Gastroesophageal sphincter (tissue), 4 donors: ENCODE results near the gene CBY3. TPM values are rescaled to one million over a fixed set of nuclear protein-coding genes. Genes with fewer than 3 reads are reported as not detected.
"Not testable (repeated sequence)": the region's sequence is repeated elsewhere in the genome, so short reads cannot be mapped to it uniquely, and the experiment has no call there.

Source experiments
- ATAC-seq: fragments of 150-250 bp; one replicate; pipeline ENCODE4 v1.9.1; 2016; ENCODE audit warnings: mild to moderate bottlenecking, moderate library complexity
- H3K27ac ChIP-seq, 4 donors: fragments of 200-600 bp; sonication (generic) in 3 of 4; 1 replicate in 3 of 4; 2 replicates in 1 of 4; pipeline ENCODE4 v1.5.1; 2016 to 2019
- H3K27me3 ChIP-seq: fragments of 200-600 bp; sonication (generic); one replicate; pipeline ENCODE4 v1.5.1; 2019
- H3K36me3 ChIP-seq, 2 donors: fragments of 200-600 bp; sonication (generic); one replicate each; pipeline ENCODE4 v1.5.1; 2019; ENCODE audit warnings: control low read depth in 1 of 2
- H3K4me1 ChIP-seq, 3 donors: fragments of 200-600 bp; sonication (generic); 1 replicate in 2 of 3; 2 replicates in 1 of 3; pipeline ENCODE4 v1.5.1; 2016 to 2019; ENCODE audit warnings: control low read depth in 2 of 3
- H3K4me3 ChIP-seq, 2 donors: fragments of 200-600 bp; sonication (generic); one replicate each; pipeline ENCODE4 v1.5.1; 2019; ENCODE audit warnings: mild to moderate bottlenecking in 1 of 2, moderate library complexity in 1 of 2
- H3K9me3 ChIP-seq, 3 donors: fragments of 200-600 bp; sonication (generic); one replicate each; pipeline ENCODE4 v1.5.1; 2017 to 2019; ENCODE audit warnings: control low read depth in 2 of 3
- CTCF ChIP-seq, 4 experiments: fragments of 200-600 bp in 2 of 4; fragments of 450-650 bp in 2 of 4; sonication (generic) in 1 of 4; IDR thresholded peaks; one replicate each; pipeline ENCODE4 v1.5.1; 2017 to 2019; ENCODE audit warnings: antibody characterized with exemption in 4 of 4, mild to moderate bottlenecking in 2 of 4, moderate library complexity in 2 of 4
- EP300 ChIP-seq: sonication (generic); formaldehyde crosslinking; IDR thresholded peaks from one replicate; pipeline ENCODE4 v1.6.1; 2017; ENCODE audit warnings: antibody characterized with exemption, mild to moderate bottlenecking
- POLR2A ChIP-seq, 2 donors: fragments of 450-650 bp; IDR thresholded peaks; one replicate each; pipeline ENCODE4 v1.6.1; 2017; ENCODE audit warnings: antibody characterized with exemption in 2 of 2, mild to moderate bottlenecking in 2 of 2, moderate library complexity in 1 of 2
- POLR2AphosphoS5 ChIP-seq: sonication (generic); formaldehyde crosslinking; IDR thresholded peaks from one replicate; pipeline ENCODE4 v1.6.1; 2017; ENCODE audit warnings: antibody characterized with exemption
- WGBS, 2 donors: methylation state at CpG; one replicate each; pipeline ENCODE4 v1.1.5; 2018; ENCODE audit warnings: low coverage in 1 of 2; 5-methylcytosine and 5-hydroxymethylcytosine counted together
- total RNA-seq, 4 donors: library from RNA; depleted of rRNA; stranded (reverse); fragments of >200 nt; gene quantifications; one replicate each; pipeline ENCODE4 v1.1.0, GENCODE V29; 2016

The CBY3 gene
- total RNA-seq, 4 donors from 2014 or later: not detected

- ATAC-seq: peak; percentile 19
- no peaks in the 10 kb centered on the region for H3K27me3 ChIP-seq
- TF ChIP-seq CTCF (IDR thresholded peaks at IDR 0.05): no peak
- TF ChIP-seq POLR2A (IDR thresholded peaks at IDR 0.05): peak; percentile 84 to 88
- no peak for TF ChIP-seq EP300
- TF ChIP-seq POLR2AphosphoS5: peak; percentile 96
- H3K9me3 ChIP-seq: no peaks in the 10 kb centered on the region
- peaks cover 0 to 9% of the 10 kb centered on the region in 2 donors for H3K36me3 ChIP-seq
- peak within 1 kb of the TSS; percentile 84 to 97 for H3K4me3 ChIP-seq
- peak within 1 kb of the TSS; percentile 95 to 97 (median 96) for H3K27ac ChIP-seq
- H3K4me1 ChIP-seq: peaks cover 0 to 61% (median 15%) of the 10 kb centered on the region in 3 donors
- 2 to 4% methylated on average over 4 to 7 of the region's 58 CpGs for WGBS, 2 donors
Observed at GRCh38 chr5:179698935-179699615, 18.2 kb upstream of the CBY3 start, which contains the start of gene CANX. TSS of gene CANX (plus strand) at chr5:179698967. CDS start at chr5:179705682, 6,715 bp downstream.

- peak overlapping the region; percentile 80 to 97 (median 96) for H3K27ac ChIP-seq
- peaks cover 0 to 56% (median 15%) of the 10 kb centered on the region in 3 donors for H3K4me1 ChIP-seq
- no peaks in the 10 kb centered on the region for H3K9me3 ChIP-seq
- peak; percentile 76 to 84 for TF ChIP-seq POLR2A (IDR thresholded peaks at IDR 0.05)
- peak; percentile 89 for TF ChIP-seq POLR2AphosphoS5
- no peak for TF ChIP-seq EP300
- TF ChIP-seq CTCF (IDR thresholded peaks at IDR 0.05): peak in 1 of 4 experiments; percentile 12
- peak overlapping the region; percentile 84 to 97 for H3K4me3 ChIP-seq
- WGBS, 2 donors: 4 to 10% methylated on average over 5 to 18 of the region's 72 CpGs
- peak; percentile 98 for ATAC-seq
- H3K36me3 ChIP-seq: peaks cover 0 to 8% of the 10 kb centered on the region in 2 donors
- no peaks in the 10 kb centered on the region for H3K27me3 ChIP-seq
Observed at GRCh38 chr5:179697993-179698934, 17.4 kb upstream of the CBY3 start.

- ATAC-seq, H3K36me3 ChIP-seq, H3K27me3 ChIP-seq, H3K9me3 ChIP-seq: not testable (repeated sequence)
- WGBS, 2 donors: 94 to 100% methylated on average over 4 to 8 of the region's 15 CpGs
- H3K4me3 ChIP-seq: peak overlapping the region in 1 of 2 donors; percentile 97
- peaks cover 0 to 52% (median 15%) of the 10 kb centered on the region in 3 donors for H3K4me1 ChIP-seq
- H3K27ac ChIP-seq: peak overlapping the region; percentile 80 to 97 (median 96)
Observed at GRCh38 chr5:179697543-179697942, 16.7 kb upstream of the CBY3 start.

GRCh38 chr5:179697108-179697507 is 16.3 kb upstream of the CBY3 start:
- H3K27ac ChIP-seq: peak overlapping the region in 3 of 4 donors; percentile 96 to 97 (median 96)
- TF ChIP-seq EP300 (no peak), POLR2A (IDR thresholded peaks at IDR 0.05) (no peak), POLR2AphosphoS5 (no peak), CTCF (IDR thresholded peaks at IDR 0.05) (no peak)
- WGBS, 2 donors: 94 to 100% methylated on average over 1 to 2 of the region's 2 CpGs

GRCh38 chr5:179696603-179697002 is 15.8 kb upstream of the CBY3 start:
- TF ChIP-seq POLR2AphosphoS5: no peak
- Histone ChIP-seq H3K27me3 (no peaks in the 10 kb centered on the region), H3K36me3 (no peaks in the 10 kb centered on the region), H3K27ac (peak overlapping the region in 1 of 4 donors; percentile 96), H3K9me3 (no peaks in the 10 kb centered on the region), H3K4me3 (no peak overlapping the region), H3K4me1 (peaks cover 0 to 42% (median 15%) of the 10 kb centered on the region in 3 donors)
- 81 to 91% methylated on average over 3 of the region's 3 CpGs for WGBS, 2 donors
- ATAC-seq: no peak

More at GRCh38 chr5:179697108-179697507, 16.3 kb upstream of the CBY3 start:
- no peaks in the 10 kb centered on the region for H3K36me3 ChIP-seq
- no peaks in the 10 kb centered on the region for H3K9me3 ChIP-seq
- peaks cover 0 to 47% (median 15%) of the 10 kb centered on the region in 3 donors for H3K4me1 ChIP-seq
- H3K27me3 ChIP-seq: no peaks in the 10 kb centered on the region
- ATAC-seq: no peak
- no peak overlapping the region for H3K4me3 ChIP-seq
